WTC11 (cell line): ENCODE results near the gene NELL1. TPM values are rescaled to one million over a fixed set of nuclear protein-coding genes. Genes with fewer than 3 reads are reported as not detected.

Experiments used
- ATAC-seq: fragments of 200-7000 bp; cut with Tn5 transposase; 2 replicates; pipeline ENCODE4 v1.10.0; 2021; ENCODE audit warnings: mild to moderate bottlenecking, moderate library complexity
- CTCF ChIA-PET: fragments of 300-600 bp; sonication (Branson Sonifier 250); formaldehyde crosslinking; loops from one replicate; lab custom pipeline; 2021; ENCODE audit warnings: antibody characterized with exemption; lab: Charles Lee
- POLR2A ChIA-PET: fragments of 350-600 bp; sonication (Branson Sonifier 250); formaldehyde crosslinking; loops from one replicate; lab custom pipeline; 2021; ENCODE audit warnings: antibody characterized with exemption; lab: Charles Lee
- DNase-seq: peaks from one replicate; pipeline ENCODE4 v3.0.0; 2021; ENCODE audit warnings: low spot score
- H3K27ac Mint-ChIP-seq: 2 replicates; pipeline ENCODE4 v1.8.0; 2021; ENCODE audit warnings: mixed read lengths
- H3K27me3 Mint-ChIP-seq: 2 replicates; pipeline ENCODE4 v1.8.0; 2021; ENCODE audit warnings: low read depth, mild to moderate bottlenecking, moderate library complexity, mixed read lengths
- H3K36me3 Mint-ChIP-seq: 2 replicates; pipeline ENCODE4 v1.8.0; 2021; ENCODE audit warnings: mixed read lengths
- H3K4me1 Mint-ChIP-seq: 2 replicates; pipeline ENCODE4 v1.8.0; 2022; ENCODE audit warnings: mixed read lengths
- H3K4me3 Mint-ChIP-seq: 2 replicates; pipeline ENCODE4 v1.8.0; 2021; ENCODE audit warnings: mild to moderate bottlenecking, moderate library complexity, mixed read lengths
- H3K9me3 Mint-ChIP-seq: 2 replicates; pipeline ENCODE4 v1.8.0; 2021; ENCODE audit warnings: mixed read lengths
- CREB1 ChIP-seq: sonication (generic); formaldehyde crosslinking; IDR thresholded peaks from 2 replicates; pipeline ENCODE4 v1.8.0; 2023; ENCODE audit warnings: mild to moderate bottlenecking, missing genetic modification reagents
- ELF4 ChIP-seq: sonication (generic); formaldehyde crosslinking; IDR thresholded peaks from 2 replicates; pipeline ENCODE4 v1.8.1; 2022; ENCODE audit warnings: low read depth, mild to moderate bottlenecking, moderate library complexity, missing genetic modification reagents
- FOXK1 ChIP-seq: sonication (generic); formaldehyde crosslinking; IDR thresholded peaks from 2 replicates; pipeline ENCODE4 v1.8.0; 2022; ENCODE audit warnings: mild to moderate bottlenecking, moderate library complexity, missing genetic modification reagents
- FOXP1 ChIP-seq: sonication (generic); formaldehyde crosslinking; IDR thresholded peaks from 2 replicates; pipeline ENCODE4 v1.8.0; 2022; ENCODE audit warnings: missing genetic modification reagents, mild to moderate bottlenecking, moderate library complexity, borderline replicate concordance
- HMGA2 ChIP-seq: fragments of 250-450 bp; sonication (Bioruptor Pico); IDR thresholded peaks from 2 replicates; pipeline ENCODE4 v1.4.0; 2021; ENCODE audit warnings: mild to moderate bottlenecking, moderate library complexity
- KAT7 ChIP-seq: sonication (generic); formaldehyde crosslinking; IDR thresholded peaks from 2 replicates; pipeline ENCODE4 v1.8.1; 2023; ENCODE audit warnings: missing genetic modification reagents, mild to moderate bottlenecking, borderline replicate concordance
- MXD4 ChIP-seq: fragments of 250-450 bp; sonication (Bioruptor Pico); IDR thresholded peaks from 2 replicates; pipeline ENCODE4 v1.8.0; 2021; ENCODE audit warnings: mild to moderate bottlenecking, moderate library complexity, borderline replicate concordance
- NFATC4 ChIP-seq: fragments of 250-450 bp; sonication (Bioruptor Pico); IDR thresholded peaks from 2 replicates; pipeline ENCODE4 v1.9.0; 2021; ENCODE audit warnings: mild to moderate bottlenecking
- NFYB ChIP-seq: sonication (generic); formaldehyde crosslinking; conservative IDR thresholded peaks from 2 replicates; pipeline ENCODE4 v1.8.0; 2022; ENCODE audit warnings: low read depth, missing genetic modification reagents
- NR1H2 ChIP-seq: sonication (generic); formaldehyde crosslinking; IDR thresholded peaks from 2 replicates; pipeline ENCODE4 v1.9.0; 2021; ENCODE audit warnings: mild to moderate bottlenecking, moderate library complexity, missing genetic modification reagents
- PRRX2 ChIP-seq: fragments of 250-450 bp; sonication (Bioruptor Pico); IDR thresholded peaks from 2 replicates; pipeline ENCODE4 v1.8.0; 2021; ENCODE audit warnings: mild to moderate bottlenecking
- TEAD1 ChIP-seq: sonication (generic); formaldehyde crosslinking; IDR thresholded peaks from 2 replicates; pipeline ENCODE4 v1.8.0; 2022; ENCODE audit warnings: mild to moderate bottlenecking, missing genetic modification reagents
- ZNF121 ChIP-seq: sonication (generic); formaldehyde crosslinking; IDR thresholded peaks from 2 replicates; pipeline ENCODE4 v1.8.0; 2023; ENCODE audit warnings: missing genetic modification reagents
- ZNF232 ChIP-seq: sonication (generic); formaldehyde crosslinking; IDR thresholded peaks from 2 replicates; pipeline ENCODE4 v1.8.0; 2022; ENCODE audit warnings: mild to moderate bottlenecking, missing genetic modification reagents
- ZNF263 ChIP-seq: sonication (generic); formaldehyde crosslinking; IDR thresholded peaks from 2 replicates; pipeline ENCODE4 v1.8.1; 2022; ENCODE audit warnings: low read depth, mild to moderate bottlenecking, moderate library complexity, missing genetic modification reagents
- ZNF396 ChIP-seq: fragments of 250-450 bp; sonication (Bioruptor Pico); IDR thresholded peaks from 2 replicates; pipeline ENCODE4 v1.8.0; 2021; ENCODE audit warnings: mild to moderate bottlenecking, moderate library complexity, borderline replicate concordance
- ZNF416 ChIP-seq: fragments of 250-450 bp; sonication (Bioruptor Pico); IDR thresholded peaks from 2 replicates; pipeline ENCODE4 v1.9.0; 2021; ENCODE audit warnings: mild to moderate bottlenecking, inconsistent platforms
- total RNA-seq: library from RNA; stranded (reverse); gene quantifications from 3 replicates; pipeline ENCODE4 v1.2.3, GENCODE V29; 2021
- TF ChIP-seq, protein P1 (sequence below): fragments of 250-450 bp; sonication (Bioruptor Pico); IDR thresholded peaks from 2 replicates; pipeline ENCODE4 v1.9.0; 2021; ENCODE audit warnings: mild to moderate bottlenecking, borderline replicate concordance
- TF ChIP-seq, protein P2 (sequence below): sonication (generic); formaldehyde crosslinking; IDR thresholded peaks from 2 replicates; pipeline ENCODE4 v1.8.1; 2022; ENCODE audit warnings: low read depth, missing genetic modification reagents, borderline replicate concordance
- TF ChIP-seq, protein P3 (sequence below): sonication (generic); formaldehyde crosslinking; IDR thresholded peaks from 2 replicates; pipeline ENCODE4 v1.8.1; 2023; ENCODE audit warnings: mild to moderate bottlenecking, missing genetic modification reagents, moderate library complexity
- TF ChIP-seq, protein P4 (sequence below): sonication (generic); formaldehyde crosslinking; IDR thresholded peaks from 2 replicates; pipeline ENCODE4 v1.8.1; 2023; ENCODE audit warnings: mild to moderate bottlenecking, missing genetic modification reagents, moderate library complexity
- TF ChIP-seq, protein P5 (sequence below): sonication (generic); formaldehyde crosslinking; IDR thresholded peaks from 2 replicates; pipeline ENCODE4 v1.8.1; 2022; ENCODE audit warnings: low read depth, mild to moderate bottlenecking, moderate library complexity, missing genetic modification reagents, borderline replicate concordance
- TF ChIP-seq, protein P6 (sequence below): sonication (generic); formaldehyde crosslinking; IDR thresholded peaks from 2 replicates; pipeline ENCODE4 v1.8.0; 2023; ENCODE audit warnings: missing genetic modification reagents
- TF ChIP-seq, protein P7 (sequence below): sonication (generic); formaldehyde crosslinking; IDR thresholded peaks from 2 replicates; pipeline ENCODE4 v1.8.1; 2023; ENCODE audit warnings: mild to moderate bottlenecking, moderate library complexity, missing genetic modification reagents

Gene NELL1
- total RNA-seq, 1 experiment from 2014 or later, result 1.8 TPM

DNA sequence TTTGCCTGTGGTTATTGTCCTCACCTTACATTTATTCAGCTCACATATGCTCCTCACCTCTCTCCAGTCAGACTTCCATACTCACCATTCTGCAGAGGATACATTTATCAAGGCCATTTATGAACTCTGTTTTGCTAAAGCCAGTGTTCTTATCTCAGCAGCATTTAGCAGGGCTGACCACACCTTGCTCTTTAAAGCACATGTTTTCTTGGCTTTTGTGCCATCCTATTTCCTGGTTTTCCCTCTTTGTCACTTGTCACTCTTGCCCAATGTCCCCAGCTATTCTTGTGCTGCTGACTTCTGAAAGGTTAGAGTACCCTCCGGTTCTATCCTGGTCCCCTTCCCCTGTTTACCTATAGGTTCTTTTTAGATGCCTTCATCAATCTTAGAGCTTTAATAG lies 446.6 kb downstream of the NELL1 start:
- Mint-ChIP-seq H3K27me3 (no peaks in the 10 kb centered on the region; the same call in 1 of the 2 replicates), H3K27ac (no peak overlapping the region), H3K4me3 (no peak overlapping the region), H3K36me3 (no peaks in the 10 kb centered on the region), H3K9me3 (no peaks in the 10 kb centered on the region), H3K4me1 (peaks cover 4% of the 10 kb centered on the region; the same call in 1 of the 2 replicates)
- ChIA-PET CTCF (no interaction called here), POLR2A (interaction anchor here (0.6 kb wide), 1 partner anchor 28 kb away, joined by 5 read pairs; no protein-coding TSS in a partner anchor)
- ATAC-seq, result no peak
- DNase-seq, result no peak
- TF ChIP-seq NFYB (CRISPR knock-in tag) (no peak), HMGA2 (CRISPR knock-in tag) (no peak), ELF4 (CRISPR knock-in tag) (no peak), ZNF121 (CRISPR knock-in tag) (no peak), FOXP1 (no peak), CREB1 (CRISPR knock-in tag) (no peak), NFATC4 (CRISPR knock-in tag) (no peak), MXD4 (CRISPR knock-in tag) (no peak), KAT7 (CRISPR knock-in tag) (no peak), ZNF263 (CRISPR knock-in tag) (no peak), PRRX2 (CRISPR knock-in tag) (no peak), TEAD1 (CRISPR knock-in tag) (no peak), NR1H2 (CRISPR knock-in tag) (no peak)
- TF ChIP-seq, protein P1, sequence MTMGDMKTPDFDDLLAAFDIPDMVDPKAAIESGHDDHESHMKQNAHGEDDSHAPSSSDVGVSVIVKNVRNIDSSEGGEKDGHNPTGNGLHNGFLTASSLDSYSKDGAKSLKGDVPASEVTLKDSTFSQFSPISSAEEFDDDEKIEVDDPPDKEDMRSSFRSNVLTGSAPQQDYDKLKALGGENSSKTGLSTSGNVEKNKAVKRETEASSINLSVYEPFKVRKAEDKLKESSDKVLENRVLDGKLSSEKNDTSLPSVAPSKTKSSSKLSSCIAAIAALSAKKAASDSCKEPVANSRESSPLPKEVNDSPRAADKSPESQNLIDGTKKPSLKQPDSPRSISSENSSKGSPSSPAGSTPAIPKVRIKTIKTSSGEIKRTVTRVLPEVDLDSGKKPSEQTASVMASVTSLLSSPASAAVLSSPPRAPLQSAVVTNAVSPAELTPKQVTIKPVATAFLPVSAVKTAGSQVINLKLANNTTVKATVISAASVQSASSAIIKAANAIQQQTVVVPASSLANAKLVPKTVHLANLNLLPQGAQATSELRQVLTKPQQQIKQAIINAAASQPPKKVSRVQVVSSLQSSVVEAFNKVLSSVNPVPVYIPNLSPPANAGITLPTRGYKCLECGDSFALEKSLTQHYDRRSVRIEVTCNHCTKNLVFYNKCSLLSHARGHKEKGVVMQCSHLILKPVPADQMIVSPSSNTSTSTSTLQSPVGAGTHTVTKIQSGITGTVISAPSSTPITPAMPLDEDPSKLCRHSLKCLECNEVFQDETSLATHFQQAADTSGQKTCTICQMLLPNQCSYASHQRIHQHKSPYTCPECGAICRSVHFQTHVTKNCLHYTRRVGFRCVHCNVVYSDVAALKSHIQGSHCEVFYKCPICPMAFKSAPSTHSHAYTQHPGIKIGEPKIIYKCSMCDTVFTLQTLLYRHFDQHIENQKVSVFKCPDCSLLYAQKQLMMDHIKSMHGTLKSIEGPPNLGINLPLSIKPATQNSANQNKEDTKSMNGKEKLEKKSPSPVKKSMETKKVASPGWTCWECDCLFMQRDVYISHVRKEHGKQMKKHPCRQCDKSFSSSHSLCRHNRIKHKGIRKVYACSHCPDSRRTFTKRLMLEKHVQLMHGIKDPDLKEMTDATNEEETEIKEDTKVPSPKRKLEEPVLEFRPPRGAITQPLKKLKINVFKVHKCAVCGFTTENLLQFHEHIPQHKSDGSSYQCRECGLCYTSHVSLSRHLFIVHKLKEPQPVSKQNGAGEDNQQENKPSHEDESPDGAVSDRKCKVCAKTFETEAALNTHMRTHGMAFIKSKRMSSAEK (CRISPR knock-in tag), result no peak
- TF ChIP-seq, protein P2, sequence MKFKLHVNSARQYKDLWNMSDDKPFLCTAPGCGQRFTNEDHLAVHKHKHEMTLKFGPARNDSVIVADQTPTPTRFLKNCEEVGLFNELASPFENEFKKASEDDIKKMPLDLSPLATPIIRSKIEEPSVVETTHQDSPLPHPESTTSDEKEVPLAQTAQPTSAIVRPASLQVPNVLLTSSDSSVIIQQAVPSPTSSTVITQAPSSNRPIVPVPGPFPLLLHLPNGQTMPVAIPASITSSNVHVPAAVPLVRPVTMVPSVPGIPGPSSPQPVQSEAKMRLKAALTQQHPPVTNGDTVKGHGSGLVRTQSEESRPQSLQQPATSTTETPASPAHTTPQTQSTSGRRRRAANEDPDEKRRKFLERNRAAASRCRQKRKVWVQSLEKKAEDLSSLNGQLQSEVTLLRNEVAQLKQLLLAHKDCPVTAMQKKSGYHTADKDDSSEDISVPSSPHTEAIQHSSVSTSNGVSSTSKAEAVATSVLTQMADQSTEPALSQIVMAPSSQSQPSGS (CRISPR knock-in tag), result no peak
- TF ChIP-seq, protein P3, sequence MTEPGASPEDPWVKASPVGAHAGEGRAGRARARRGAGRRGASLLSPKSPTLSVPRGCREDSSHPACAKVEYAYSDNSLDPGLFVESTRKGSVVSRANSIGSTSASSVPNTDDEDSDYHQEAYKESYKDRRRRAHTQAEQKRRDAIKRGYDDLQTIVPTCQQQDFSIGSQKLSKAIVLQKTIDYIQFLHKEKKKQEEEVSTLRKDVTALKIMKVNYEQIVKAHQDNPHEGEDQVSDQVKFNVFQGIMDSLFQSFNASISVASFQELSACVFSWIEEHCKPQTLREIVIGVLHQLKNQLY (CRISPR knock-in tag), result no peak
- TF ChIP-seq, protein P4, sequence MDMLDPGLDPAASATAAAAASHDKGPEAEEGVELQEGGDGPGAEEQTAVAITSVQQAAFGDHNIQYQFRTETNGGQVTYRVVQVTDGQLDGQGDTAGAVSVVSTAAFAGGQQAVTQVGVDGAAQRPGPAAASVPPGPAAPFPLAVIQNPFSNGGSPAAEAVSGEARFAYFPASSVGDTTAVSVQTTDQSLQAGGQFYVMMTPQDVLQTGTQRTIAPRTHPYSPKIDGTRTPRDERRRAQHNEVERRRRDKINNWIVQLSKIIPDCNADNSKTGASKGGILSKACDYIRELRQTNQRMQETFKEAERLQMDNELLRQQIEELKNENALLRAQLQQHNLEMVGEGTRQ (CRISPR knock-in tag), result no peak

DNA sequence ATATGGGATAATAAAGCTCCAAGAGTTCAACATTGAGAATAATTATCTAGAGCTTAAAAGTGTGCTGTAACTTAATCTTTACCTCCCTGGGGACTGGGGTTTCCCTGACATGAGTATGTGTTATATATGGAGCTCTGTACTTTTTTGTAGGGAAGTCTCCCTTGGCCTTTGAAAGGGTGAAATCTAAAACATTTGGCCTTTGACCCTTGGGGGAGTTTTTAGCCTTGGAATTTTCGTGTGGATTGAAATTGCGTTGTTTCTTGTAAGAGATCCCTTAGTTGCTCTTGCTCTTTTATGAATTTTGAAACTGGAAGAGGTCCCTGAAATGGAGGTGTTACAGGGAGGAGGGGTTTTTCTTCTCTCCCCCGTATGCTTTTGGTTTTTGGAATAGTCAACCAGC lies 450.0 kb downstream of the NELL1 start:
- no peaks in the 10 kb centered on the region for H3K36me3 Mint-ChIP-seq
- H3K27ac Mint-ChIP-seq, result no peak overlapping the region
- H3K4me1 Mint-ChIP-seq, result peaks cover 4% of the 10 kb centered on the region; the same call in 1 of the 2 replicates
- no peak overlapping the region for H3K4me3 Mint-ChIP-seq
- no peak for DNase-seq
- H3K27me3 Mint-ChIP-seq, result no peaks in the 10 kb centered on the region; the same call in 1 of the 2 replicates
- no peak for ATAC-seq
- POLR2A ChIA-PET, result interaction anchor here (0.6 kb wide), 1 partner anchor 486 kb away, joined by 3 read pairs; no protein-coding TSS in a partner anchor
- H3K9me3 Mint-ChIP-seq, result no peaks in the 10 kb centered on the region
- CTCF ChIA-PET, result no interaction called here
- TF ChIP-seq, protein P5, sequence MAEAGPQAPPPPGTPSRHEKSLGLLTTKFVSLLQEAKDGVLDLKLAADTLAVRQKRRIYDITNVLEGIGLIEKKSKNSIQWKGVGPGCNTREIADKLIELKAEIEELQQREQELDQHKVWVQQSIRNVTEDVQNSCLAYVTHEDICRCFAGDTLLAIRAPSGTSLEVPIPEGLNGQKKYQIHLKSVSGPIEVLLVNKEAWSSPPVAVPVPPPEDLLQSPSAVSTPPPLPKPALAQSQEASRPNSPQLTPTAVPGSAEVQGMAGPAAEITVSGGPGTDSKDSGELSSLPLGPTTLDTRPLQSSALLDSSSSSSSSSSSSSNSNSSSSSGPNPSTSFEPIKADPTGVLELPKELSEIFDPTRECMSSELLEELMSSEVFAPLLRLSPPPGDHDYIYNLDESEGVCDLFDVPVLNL, result no peak
- TF ChIP-seq ZNF232 (CRISPR knock-in tag), result no peak
- TF ChIP-seq, protein P6, sequence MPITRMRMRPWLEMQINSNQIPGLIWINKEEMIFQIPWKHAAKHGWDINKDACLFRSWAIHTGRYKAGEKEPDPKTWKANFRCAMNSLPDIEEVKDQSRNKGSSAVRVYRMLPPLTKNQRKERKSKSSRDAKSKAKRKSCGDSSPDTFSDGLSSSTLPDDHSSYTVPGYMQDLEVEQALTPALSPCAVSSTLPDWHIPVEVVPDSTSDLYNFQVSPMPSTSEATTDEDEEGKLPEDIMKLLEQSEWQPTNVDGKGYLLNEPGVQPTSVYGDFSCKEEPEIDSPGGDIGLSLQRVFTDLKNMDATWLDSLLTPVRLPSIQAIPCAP (CRISPR knock-in tag), result no peak
- TF ChIP-seq, protein P7, sequence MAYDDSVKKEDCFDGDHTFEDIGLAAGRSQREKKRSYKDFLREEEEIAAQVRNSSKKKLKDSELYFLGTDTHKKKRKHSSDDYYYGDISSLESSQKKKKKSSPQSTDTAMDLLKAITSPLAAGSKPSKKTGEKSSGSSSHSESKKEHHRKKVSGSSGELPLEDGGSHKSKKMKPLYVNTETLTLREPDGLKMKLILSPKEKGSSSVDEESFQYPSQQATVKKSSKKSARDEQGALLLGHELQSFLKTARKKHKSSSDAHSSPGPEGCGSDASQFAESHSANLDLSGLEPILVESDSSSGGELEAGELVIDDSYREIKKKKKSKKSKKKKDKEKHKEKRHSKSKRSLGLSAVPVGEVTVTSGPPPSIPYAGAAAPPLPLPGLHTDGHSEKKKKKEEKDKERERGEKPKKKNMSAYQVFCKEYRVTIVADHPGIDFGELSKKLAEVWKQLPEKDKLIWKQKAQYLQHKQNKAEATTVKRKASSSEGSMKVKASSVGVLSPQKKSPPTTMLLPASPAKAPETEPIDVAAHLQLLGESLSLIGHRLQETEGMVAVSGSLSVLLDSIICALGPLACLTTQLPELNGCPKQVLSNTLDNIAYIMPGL (CRISPR knock-in tag), result no peak
- TF ChIP-seq FOXK1 (CRISPR knock-in tag), result no peak
- TF ChIP-seq, protein P4 (CRISPR knock-in tag), result no peak
- no peak for TF ChIP-seq ZNF396 (CRISPR knock-in tag)
- TF ChIP-seq MXD4 (CRISPR knock-in tag), result no peak
- no peak for TF ChIP-seq ZNF416 (CRISPR knock-in tag)
